HG03108 (cell line): ENCODE measurements around the gene SPEF1.
A peak's percentile ranks its signal among the peaks of the same experiment; 100 is the strongest.
"Not testable (repeated sequence)": the region's sequence is repeated elsewhere in the genome, so short reads cannot be mapped to it uniquely, and the experiment has no call there.

ENCODE experiments used
- ATAC-seq: cut with Tn5 transposase; IDR thresholded peaks from one replicate; pipeline ENCODE4 v1.9.1; 2021; ENCODE audit warnings: moderate library complexity; ENCODE audit not compliant: unreplicated experiment

SPEF1 gene

DNA sequence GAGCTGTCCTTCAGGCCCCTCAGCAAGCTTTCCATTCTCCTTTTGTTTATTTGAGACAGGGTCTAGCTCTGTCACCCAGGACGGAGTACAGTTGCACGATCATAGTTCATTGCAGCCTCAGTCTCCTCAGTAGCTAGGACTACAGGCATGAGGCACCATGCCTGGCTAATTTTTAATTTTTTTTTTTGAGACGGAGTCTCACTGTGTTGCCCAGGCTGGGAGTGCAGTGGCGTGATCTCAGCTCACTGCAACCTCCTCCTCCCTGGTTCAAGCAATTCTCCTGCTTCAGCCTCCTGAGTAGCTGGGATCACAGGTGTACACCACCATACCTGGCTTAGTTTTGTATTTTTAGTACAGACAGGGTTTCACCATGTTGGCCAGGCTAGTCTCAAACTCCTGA, 8.0 kb upstream of the SPEF1 start:
- ATAC-seq: not testable (repeated sequence)

DNA sequence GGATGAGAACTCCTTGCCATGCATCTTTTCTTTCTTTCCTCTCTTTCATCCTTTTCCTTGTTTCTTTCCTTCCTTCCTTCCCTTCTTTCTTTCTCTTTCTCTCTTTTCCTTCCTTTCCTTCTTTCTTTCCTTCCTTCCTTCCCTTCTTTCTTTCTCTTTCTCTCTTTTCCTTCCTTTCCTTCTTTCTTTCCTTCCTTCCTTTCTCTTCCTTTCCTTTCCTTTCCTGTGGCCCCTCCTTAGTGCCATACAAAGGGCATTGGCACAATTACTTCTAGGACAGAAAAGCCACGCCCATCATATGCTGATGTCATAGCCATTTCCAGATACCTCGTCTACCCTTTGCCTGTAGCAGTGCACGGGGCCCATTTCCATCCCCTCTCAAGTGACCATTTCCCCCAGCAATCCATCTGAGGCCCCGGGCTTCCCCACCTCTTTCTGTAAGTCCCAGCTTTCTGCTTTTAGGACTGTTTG, 7.5 kb upstream of the SPEF1 start:
- ATAC-seq: no peak

DNA sequence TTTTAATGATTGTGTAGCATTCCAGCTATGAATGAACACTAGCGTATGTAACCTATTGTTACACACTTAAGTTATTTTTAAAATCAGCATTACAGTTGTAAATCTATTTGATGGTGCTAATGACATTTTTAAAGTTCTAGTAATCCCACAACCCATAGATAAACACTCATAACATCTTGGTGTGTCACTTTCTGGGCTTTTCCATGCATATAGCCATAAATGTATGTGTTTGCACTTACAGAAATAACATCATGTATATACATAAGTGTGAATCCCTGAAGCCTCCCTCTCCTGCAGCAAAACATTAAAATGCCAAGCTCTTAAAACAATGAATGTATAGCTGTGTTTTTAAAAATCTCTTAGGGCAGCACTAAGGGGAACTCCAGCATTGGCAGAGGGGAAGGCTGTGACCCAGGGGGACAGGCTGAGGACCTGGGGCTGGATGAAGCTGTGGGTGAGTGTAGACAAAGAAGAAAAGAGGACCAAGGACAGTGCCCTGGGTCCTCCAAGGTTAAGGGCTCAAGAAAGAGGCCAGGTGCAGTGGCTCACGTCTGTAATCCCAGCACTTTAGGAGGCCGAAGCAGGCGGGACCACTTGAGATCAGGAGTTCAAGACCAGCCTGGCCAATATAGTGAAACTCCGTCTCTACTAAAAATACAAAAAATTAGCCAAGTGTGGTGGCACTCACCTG, 6.2 kb upstream of the SPEF1 start:
- no peak for ATAC-seq

DNA sequence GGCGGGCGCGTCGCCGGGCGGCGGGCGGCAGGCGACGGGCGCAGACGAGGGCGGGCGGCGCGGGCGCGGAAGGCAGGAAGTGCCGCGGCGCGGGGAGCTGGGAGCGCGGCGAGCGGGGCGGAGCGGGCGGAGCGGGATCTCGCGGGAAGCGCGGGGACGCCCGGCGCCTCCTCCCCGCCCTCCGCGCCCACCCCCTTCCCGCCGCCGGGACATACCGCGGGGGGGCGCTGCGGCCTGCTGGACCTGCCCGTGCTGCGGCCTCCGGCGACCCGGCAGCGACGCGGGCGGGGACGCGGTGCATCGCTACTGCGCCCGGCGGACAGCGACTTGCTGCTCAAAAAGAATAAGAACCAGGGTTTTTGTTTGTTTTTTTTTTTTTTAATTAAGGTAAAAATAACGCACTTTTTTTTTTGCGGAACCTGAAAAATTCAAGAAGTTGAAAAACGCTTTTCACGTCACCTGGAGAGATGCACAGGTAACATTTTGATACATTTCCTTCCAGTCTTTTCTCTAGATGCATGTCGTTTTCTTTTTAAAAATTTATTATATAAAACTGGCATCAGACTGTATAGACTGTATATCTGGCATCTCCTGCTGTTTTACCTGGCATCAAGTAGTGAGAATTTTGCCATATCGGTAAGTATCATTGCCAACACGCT, 5.5 kb upstream of the SPEF1 start, which contains the start of gene CENPB:
Gene CENPB (minus strand): TSS at position 76 of the 659 bp plus-strand sequence. CDS start 257 bp downstream, outside the sequence.
- ATAC-seq: peak; percentile 81

DNA sequence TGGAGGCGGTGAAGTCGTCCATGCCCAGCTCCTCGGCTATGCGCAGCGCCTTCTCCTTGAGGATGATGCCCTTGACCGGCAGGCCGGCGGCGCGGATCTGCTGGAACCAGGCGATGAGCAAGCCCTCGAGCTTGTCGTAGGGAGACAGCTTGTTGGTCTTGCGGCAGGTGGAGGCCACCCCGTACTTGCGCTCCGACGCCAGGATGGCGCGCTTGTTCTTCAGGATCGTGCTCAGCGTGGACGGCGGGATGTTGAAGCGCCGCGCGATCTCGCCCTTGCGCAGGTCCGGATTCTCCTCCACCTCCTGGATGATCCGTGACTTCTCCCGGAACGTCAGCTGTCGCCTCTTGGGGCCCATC, 4.9 kb upstream of the SPEF1 start:
- ATAC-seq: no peak

DNA sequence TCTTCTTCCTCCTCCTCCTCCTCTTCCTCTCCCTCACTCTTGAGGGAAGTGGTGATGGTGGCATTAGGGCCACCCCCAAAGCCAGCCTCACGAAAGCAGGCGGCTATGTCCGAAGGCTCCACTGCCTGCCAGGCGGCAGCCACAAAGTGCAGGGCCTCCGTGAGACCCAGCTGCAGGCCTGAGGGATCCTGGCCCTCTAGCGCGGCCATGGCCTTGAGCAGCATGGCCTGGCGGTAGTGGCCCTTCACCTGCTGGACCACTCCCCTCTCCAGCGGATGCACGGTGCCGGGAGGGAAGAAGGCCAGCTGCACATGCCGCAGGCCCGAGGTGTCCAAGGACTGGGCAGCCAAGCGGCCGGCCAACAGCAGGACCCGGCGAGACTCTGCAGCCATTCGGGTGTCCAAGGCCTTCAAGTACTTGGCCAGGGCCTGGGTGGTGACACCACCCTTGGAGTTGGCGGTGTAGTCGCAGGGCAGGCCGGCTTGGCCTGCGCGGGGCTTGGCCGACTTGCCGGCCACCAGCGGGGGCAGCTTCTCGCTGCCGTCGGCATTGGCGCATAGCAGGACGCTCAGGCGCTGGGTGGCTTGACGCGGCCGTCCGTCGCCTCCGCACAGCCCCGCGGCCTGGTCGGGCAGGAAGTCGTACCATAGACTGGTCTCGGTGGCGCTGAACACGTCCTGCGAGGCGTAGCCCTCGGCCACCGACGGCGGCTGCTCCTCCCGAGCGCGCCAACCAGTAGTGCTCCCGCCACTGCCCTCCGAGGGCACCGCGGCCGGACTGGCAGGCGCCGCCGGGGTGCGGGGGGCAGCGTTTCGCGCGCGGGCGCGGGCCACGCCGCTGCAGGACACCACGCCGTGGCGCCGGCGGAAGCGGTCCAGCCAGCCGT, 4.2 kb upstream of the SPEF1 start:
- no peak for ATAC-seq

DNA sequence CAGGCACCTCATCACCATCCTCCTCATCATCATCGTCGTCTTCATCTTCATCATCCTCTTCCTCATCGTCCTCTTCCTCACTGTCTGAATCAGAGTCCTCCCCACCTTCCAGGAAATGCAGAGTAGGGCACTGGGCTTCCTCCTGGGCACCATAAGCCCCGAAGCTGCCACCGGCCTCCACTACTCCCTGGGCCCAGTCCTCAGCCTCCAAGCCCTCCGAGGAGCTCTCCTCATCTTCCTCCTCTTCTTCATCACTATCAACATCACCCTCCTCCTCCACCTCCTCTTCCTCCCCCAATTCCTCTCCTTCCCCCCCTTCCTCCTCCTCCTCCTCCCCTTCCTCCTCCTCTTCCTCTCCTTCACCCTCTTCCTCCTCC, 3.6 kb upstream of the SPEF1 start:
- no peak for ATAC-seq

DNA sequence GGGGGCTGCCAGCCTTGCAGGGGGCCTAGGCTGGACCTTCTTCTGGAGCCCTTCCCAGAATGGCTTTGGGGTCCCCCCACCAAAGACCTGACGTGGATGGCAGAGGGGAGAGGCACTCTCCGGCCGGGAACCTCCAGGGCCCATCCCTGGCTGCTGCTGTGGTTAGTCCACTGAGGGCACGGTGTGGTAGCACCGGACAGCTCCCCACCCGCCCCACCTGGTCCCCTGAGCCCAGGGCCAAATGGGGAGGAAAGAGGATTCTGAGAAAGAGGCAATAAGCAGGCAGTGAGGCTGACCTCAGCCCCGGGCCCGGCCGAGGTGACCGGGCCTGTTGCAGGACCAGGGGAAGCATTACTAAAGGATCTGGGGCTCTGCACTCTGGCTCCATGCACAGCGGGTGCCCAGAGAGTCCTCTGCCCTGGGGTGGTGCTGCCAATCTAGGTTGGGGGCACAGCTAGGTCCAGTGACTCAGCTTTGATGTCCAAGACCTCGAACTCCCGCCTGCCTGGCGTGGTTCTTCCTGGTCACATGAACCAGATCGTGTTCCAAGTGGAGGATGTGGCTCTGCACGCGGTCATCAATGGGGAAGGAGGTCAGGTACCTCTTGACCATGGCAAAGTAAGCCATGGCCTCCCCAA, 3.1 kb upstream of the SPEF1 start:
- ATAC-seq: no peak

DNA sequence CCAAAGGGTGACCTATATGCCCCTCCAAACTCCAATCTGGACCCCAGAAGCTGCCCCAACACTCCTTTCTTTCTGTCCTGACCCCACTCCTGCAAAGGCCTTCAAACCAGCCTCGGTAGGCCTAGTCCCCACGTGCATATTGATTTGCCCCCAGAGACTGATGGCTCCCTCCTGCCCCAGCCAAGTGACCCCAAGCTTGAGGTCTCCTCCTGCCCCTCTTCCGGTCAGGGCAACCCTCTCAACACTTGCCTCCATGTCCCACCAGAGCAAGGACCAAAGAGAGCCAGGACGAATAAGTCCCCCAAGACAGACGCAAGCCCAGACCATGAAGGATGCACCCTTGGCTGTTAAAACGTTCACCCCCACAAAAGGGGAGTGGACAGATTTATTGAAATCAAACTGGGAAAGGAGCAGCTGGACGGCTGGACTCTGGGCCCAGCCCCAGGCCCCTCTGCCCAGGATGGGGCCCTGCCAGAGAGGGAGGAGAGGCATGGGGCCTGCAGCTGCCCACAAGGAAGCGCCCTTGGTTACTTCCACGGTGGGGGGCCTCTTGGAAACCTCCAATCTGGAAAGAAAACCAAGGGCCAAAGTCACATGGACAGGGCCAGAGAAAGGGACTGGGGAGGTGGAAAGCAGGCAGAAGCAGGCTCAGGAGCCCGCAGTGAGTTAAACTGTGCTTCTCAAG, 2.4 kb upstream of the SPEF1 start:
- no peak for ATAC-seq

DNA sequence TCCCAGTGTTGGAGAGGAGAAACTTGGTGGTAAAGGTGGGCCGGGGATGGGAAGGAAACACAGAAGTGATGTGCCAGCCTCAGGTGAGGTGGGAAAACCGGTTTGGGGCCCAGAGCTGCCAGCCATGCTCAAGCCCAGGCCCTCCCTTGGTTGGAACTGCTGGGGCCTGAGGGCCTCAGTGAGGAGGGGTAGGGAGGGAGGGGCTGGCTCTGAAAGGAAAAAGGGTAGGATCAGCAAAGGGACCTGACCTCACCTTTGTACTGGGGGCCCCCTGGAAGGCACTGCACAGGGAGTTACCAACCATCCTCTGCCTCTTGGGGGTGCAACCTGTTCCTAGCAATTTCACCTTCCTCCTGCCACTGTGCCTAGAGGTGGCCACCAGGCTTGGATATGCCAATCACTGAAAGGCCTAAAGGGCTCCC, 1.8 kb upstream of the SPEF1 start:
- ATAC-seq: no peak

DNA sequence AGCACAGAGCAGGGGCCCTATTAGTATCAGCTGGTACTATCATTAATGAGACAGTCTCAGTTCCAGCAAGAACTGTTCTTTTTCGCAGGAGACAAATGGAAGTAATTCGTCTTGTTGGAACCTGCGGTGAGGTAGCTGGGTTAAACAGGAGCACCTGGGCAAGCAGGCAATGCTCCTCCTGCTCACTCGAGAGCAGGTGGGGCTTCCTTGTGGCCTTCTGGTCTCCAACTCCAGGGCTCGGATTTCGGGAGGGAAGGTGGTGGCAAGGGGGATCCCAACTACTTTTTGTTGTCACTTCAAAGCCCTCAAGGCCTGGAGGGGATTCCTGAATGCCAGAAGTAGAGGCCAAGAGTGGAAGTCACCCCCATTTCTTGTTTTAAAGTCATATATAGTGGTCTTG, 1.3 kb upstream of the SPEF1 start:
- no peak for ATAC-seq

DNA sequence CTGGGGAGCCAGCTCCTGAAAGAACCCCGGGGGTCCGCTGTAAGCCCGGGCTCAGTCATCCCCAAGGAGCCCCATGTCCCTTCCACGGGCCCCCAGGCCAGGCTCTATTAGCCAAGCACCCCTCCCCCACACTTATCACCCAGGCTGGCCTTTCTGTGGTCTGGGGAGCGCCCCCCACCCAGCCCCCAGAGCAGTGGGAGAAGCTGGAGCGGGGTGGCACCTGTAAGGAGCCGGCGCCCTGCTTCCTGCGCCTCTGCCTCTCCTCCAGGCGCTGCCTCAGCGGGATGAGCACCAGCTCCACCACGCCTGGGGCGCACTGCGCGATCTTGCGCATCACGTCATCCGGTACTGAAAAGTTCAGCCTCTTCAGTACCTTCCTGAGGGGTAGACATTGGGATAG, 2.3 kb downstream of the SPEF1 start:
- ATAC-seq: no peak

DNA sequence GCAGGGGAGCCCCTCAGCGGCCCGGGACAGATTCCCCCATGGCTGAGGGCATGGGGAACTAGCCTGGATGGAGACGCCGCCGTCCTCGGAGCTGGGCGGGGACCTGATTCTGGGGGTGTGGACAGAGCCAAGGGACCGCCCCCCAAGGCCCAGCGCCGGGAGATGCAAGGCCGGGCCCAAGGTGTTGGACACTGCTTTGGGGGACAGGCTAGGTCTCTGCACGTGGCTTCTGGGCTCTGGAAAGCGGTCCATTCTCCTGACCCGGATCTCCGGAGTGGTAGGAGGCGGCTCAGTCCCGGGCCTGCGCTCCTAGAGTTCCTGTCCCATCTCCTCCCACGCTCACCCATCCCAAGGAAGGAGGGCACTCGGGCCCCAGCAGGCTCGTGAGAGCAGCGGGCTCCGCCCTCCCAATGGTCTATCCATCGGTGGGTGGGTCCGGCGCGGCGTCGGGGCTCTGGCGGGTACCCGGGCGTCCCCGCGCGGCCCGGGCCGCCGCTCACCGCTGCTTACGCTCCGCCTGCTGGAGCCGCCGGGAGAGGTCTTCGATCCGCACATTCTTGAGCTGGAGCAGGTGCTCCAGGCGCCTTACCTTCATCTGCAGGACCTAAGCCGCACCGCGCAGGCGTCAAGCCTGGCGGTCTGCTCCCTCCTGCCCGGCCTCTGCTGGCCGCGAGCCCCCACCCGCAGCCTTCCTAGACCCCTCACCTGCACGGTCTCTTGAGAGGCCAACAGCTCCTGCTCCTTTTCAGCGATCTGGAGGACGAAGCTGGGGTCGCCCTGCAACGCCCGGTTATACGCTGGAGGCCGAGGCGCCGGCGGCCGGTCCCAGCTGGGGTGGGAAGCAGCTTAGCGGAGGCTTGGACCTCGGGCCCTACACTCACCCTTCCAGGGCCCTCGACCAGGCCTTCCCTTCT, 3.3 kb downstream of the SPEF1 start:
- ATAC-seq: no peak

DNA sequence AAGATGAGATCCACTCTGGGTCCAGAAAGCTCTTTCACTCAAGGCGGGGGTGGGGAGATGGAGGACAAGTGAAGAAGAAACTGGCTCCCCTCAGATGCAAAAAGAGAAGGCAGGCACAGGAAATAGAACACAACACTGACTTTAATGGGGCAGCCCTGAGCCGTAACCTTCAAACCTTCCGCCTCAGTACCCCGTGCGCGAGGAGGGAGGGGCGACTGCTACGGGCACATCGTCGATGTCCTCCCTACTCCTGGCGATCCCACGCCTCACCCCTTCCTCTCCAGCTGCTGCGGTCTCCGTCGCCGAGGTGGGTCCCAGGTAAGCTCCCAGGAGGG, 3.9 kb downstream of the SPEF1 start:
- ATAC-seq: no peak

DNA sequence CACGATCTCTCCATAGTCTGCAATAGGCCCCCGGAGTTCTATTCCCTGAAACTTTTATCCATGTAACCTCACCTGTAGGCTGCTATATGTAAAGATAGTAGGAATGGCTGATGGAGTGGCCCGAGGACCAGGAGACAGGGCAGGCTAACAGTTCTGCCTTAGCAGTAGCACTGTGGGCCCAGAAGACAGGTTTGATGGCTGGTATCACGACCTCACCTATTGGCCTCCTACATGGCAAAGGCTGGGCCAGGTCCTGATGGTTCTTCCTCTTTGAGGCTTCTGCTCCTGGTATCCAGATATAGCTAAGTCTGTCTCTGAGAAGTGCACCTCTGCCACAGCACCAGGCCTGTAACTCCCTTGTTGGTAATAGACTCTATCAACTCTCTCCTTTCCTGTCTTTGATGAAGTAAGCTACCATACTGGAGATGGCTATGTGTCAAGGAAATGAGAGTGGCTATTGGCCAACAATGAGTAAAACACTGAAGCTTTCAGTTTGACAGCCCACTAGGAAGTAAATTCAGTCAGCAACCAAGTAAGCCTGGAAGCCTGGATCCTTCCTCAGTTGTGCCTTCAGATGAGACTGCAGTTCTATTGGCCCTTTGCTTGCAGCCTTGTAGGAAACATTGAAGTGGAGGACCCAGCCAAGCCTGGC, 5.7 kb downstream of the SPEF1 start:
- ATAC-seq: no peak

DNA sequence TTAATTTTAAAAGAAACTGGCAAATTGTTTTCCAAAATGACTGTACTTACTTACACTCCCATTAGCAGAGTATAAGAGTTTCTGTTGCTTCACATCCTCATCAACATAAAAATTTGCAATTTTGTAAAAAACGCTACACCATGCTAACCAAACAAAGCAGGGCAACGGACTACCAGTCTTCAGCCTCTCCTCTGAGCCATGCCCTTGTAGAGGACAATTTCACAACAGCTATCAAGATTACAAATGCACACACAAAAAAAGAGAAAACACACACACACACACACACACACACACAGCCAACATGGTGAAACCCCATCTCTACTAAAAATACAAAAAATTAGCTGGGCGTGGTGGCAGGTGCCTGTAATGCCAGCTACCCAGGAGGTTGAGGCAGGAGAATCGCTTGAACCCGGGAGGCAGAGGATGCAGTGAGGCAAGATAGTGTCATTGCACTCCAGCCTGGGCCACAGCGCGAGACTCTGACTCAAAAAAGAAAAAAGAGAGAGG, 9.6 kb downstream of the SPEF1 start:
- no peak for ATAC-seq

DNA sequence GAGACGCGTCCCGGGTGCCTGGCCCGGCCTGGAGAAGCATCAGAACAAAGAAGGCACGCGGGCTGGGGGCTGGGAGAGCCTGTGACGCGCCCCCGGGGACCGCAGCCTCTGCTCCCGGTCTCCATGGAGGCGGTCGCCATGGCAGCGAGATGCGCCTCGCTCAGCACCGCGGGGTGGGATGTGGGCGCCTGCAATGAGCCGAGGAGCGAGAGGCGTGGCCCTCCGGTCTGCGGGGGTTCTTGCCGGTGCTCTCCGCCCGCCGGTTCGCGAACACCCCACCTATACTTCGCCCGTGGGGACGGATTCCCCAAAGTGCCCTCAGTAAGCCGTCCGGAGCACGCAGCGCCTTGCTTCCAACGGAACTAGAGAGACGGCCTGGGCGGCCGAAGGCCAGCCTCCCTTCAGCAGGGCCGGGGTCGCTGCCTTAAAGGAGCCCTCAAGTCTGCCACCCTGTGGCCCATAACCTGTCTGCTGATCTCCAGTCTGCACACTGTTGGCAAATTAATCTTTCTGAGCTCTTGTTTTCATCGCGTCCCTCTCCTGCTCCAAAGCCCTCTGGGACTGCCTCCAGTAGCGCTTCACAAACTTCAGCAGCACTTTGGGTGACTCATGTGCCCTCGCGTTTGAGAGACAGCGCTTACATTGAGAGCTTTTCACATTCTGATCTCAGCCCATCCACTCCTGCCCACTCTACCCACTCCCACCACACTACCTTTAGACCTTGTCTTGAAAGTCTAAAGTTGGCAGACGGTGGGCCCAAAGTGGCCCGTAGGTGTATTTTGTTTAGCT, 12.7 kb downstream of the SPEF1 start:
- no peak for ATAC-seq
